NOMO-1 treated with DMSO at 0.1 percent for 48 hours (cell line): ENCODE data around the gene NKTR.

ENCODE experiments used
- DNase-seq: peaks from one replicate; lab custom pipeline; 2025; ENCODE audit not compliant: unreplicated experiment; lab: John Stamatoyannopoulos, UW

The NKTR gene

GRCh38 chr3:42661593-42662022 is 61.1 kb downstream of the NKTR start:
- DNase-seq, result no peak

GRCh38 chr3:42662037-42662812 is 61.7 kb downstream of the NKTR start:
- no peak for DNase-seq

- DNase-seq, result no peak
Observed at GRCh38 chr3:42662813-42663535, 62.5 kb downstream of the NKTR start.

- no peak for DNase-seq
Observed at GRCh38 chr3:42663581-42664437, 63.3 kb downstream of the NKTR start.

- DNase-seq, result no peak
Observed at GRCh38 chr3:42664438-42664803, 63.9 kb downstream of the NKTR start.

GRCh38 chr3:42665050-42665878 is 64.8 kb downstream of the NKTR start:
- no peak for DNase-seq

GRCh38 chr3:42666022-42666421 is 65.5 kb downstream of the NKTR start:
- no peak for DNase-seq

GRCh38 chr3:42666577-42666998 is 66.1 kb downstream of the NKTR start:
- no peak for DNase-seq

GRCh38 chr3:42667096-42667522 is 66.6 kb downstream of the NKTR start:
- no peak for DNase-seq

GRCh38 chr3:42667523-42668412 is 67.3 kb downstream of the NKTR start:
- no peak for DNase-seq

- no peak for DNase-seq
Observed at GRCh38 chr3:42668413-42668760, 67.9 kb downstream of the NKTR start.

- DNase-seq, result no peak
Observed at GRCh38 chr3:42668793-42669217, 68.3 kb downstream of the NKTR start.

GRCh38 chr3:42670051-42670576 is 69.6 kb downstream of the NKTR start:
- no peak for DNase-seq

- no peak for DNase-seq
Observed at GRCh38 chr3:42670670-42671069, 70.2 kb downstream of the NKTR start.

- peak; percentile 4 for DNase-seq
Observed at GRCh38 chr3:42672515-42672914, 72.0 kb downstream of the NKTR start.

- DNase-seq, result no peak
Observed at GRCh38 chr3:42673082-42673481, 72.6 kb downstream of the NKTR start.

GRCh38 chr3:42674146-42674545 is 73.7 kb downstream of the NKTR start:
- DNase-seq, result no peak

- DNase-seq, result no peak
Observed at GRCh38 chr3:42675909-42676308, 75.4 kb downstream of the NKTR start.

- no peak for DNase-seq
Observed at GRCh38 chr3:42678447-42678846, 78.0 kb downstream of the NKTR start.
